ENCODE measurements around the gene DNM3. TPM values are rescaled to one million over a fixed set of nuclear protein-coding genes. Genes with fewer than 3 reads are reported as not detected.

Gene DNM3
- total and polyA plus RNA-seq, 9 of the 15 experiments (the other 6 are each of a cell fraction or from before 2014, with no cell fraction given), result 0.08 to 0.36 (median 0.22) TPM; not detected in 1

DNA sequence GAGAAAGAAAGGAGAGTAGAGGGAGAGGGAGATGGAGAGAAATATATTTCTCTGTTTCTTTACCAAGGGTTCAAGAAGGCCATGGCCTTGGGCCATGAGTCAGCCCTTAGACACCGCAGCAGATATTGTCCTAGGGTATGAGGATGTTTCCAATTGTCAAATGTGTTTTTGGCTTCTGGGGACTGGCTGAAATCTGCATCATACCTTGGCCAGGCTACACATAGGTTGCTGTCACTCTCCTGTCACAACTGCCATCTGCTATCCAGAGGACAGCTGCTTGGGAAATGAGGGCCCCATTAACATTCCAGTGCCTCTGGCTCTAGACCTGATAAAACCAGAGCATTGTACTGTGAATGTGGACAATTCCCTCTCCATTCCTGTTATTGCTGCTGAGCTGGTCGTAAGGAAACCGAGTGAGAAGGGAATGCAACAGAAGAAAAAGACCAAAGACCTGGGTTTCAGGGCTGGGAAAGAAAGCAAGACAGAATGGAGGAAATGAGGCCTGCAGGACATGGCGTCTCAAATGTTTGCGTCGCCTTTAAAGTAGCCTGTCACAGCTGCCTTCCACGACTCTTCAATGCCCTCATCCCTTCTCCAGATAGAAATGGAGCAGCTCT, 611.3 kb downstream of the DNM3 start (continued):
- TF ChIP-seq, protein P1, sequence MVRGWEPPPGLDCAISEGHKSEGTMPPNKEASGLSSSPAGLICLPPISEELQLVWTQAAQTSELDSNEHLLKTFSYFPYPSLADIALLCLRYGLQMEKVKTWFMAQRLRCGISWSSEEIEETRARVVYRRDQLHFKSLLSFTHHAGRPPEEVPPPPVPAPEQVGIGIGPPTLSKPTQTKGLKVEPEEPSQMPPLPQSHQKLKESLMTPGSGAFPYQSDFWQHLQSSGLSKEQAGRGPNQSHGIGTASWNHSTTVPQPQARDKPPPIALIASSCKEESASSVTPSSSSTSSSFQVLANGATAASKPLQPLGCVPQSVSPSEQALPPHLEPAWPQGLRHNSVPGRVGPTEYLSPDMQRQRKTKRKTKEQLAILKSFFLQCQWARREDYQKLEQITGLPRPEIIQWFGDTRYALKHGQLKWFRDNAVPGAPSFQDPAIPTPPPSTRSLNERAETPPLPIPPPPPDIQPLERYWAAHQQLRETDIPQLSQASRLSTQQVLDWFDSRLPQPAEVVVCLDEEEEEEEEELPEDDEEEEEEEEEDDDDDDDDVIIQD (CRISPR knock-in tag; IDR thresholded peaks at IDR 0.05), result no peak
- TF ChIP-seq ZNF584 (CRISPR knock-in tag; IDR thresholded peaks at IDR 0.05; ENCODE audit: low read depth) (no peak), SNIP1 (IDR thresholded peaks at IDR 0.05; ENCODE audit: low read depth) (no peak), ARNT (IDR thresholded peaks at IDR 0.05) (no peak), NBN (IDR thresholded peaks at IDR 0.05; ENCODE audit: low read depth) (no peak), DDX20 (tag; IDR thresholded peaks at IDR 0.05; ENCODE audit: low read depth) (no peak), HMG20B (CRISPR knock-in tag; IDR thresholded peaks at IDR 0.05) (no peak), ZNF77 (CRISPR knock-in tag; IDR thresholded peaks at IDR 0.05) (no peak), TCF3 (CRISPR knock-in tag; IDR thresholded peaks at IDR 0.05) (peak; percentile 61), POLR2AphosphoS2 (IDR thresholded peaks at IDR 0.05; ENCODE audit: low read length) (no peak), ZNF347 (CRISPR knock-in tag; IDR thresholded peaks at IDR 0.05; ENCODE audit: low read depth) (no peak), SRSF1 (IDR thresholded peaks at IDR 0.05; ENCODE audit: low read depth, low read length) (no peak), C11orf30 (IDR thresholded peaks at IDR 0.05; ENCODE audit: low read depth) (peak; percentile 31; the same call in 1 of the 2 replicates), MED1 (CRISPR knock-in tag; IDR thresholded peaks at IDR 0.05; ENCODE audit: borderline replicate concordance) (no peak), NUFIP1 (IDR thresholded peaks at IDR 0.05; ENCODE audit: partially characterized antibody) (peak; percentile 9), YBX1 (IDR thresholded peaks at IDR 0.05) (no peak)
- TF ChIP-seq, protein P2, sequence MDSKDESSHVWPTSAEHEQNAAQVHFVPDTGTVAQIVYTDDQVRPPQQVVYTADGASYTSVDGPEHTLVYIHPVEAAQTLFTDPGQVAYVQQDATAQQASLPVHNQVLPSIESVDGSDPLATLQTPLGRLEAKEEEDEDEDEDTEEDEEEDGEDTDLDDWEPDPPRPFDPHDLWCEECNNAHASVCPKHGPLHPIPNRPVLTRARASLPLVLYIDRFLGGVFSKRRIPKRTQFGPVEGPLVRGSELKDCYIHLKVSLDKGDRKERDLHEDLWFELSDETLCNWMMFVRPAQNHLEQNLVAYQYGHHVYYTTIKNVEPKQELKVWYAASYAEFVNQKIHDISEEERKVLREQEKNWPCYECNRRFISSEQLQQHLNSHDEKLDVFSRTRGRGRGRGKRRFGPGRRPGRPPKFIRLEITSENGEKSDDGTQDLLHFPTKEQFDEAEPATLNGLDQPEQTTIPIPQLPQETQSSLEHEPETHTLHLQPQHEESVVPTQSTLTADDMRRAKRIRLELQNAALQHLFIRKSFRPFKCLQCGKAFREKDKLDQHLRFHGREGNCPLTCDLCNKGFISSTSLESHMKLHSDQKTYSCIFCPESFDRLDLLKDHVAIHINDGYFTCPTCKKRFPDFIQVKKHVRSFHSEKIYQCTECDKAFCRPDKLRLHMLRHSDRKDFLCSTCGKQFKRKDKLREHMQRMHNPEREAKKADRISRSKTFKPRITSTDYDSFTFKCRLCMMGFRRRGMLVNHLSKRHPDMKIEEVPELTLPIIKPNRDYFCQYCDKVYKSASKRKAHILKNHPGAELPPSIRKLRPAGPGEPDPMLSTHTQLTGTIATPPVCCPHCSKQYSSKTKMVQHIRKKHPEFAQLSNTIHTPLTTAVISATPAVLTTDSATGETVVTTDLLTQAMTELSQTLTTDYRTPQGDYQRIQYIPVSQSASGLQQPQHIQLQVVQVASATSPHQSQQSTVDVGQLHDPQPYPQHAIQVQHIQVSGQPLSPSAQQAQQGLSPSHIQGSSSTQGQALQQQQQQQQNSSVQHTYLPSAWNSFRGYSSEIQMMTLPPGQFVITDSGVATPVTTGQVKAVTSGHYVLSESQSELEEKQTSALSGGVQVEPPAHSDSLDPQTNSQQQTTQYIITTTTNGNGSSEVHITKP (IDR thresholded peaks at IDR 0.05; ENCODE audit: partially characterized antibody), result no peak
